Psoas muscle (tissue), 8 donors: ENCODE measurements around the gene RNF186. TPM values are rescaled to one million over a fixed set of nuclear protein-coding genes. Genes with fewer than 3 reads are reported as not detected.

ENCODE experiments used
- ATAC-seq, 4 donors: fragments of 200-7000 bp; cut with Tn5 transposase; one replicate each; pipeline ENCODE4 v1.9.1; 2020; ENCODE audit warnings: moderate library complexity in 3 of 4, mild to moderate bottlenecking in 2 of 4
- DNase-seq, 2 donors: peaks; one replicate each; pipeline ENCODE4 v3.0.0-alpha.2; 2020
- H3K27ac ChIP-seq: fragments of 200-600 bp; one replicate; pipeline ENCODE4 v1.8.0; 2022
- H3K27me3 ChIP-seq, 3 donors: fragments of 200-600 bp in 1 of 3; one replicate each; pipeline versions ENCODE4 v1.6.1 to v1.8.0; 2013 to 2022; ENCODE audit warnings: low read length in 2 of 3, mild to moderate bottlenecking in 2 of 3, moderate library complexity in 1 of 3; ENCODE audit not compliant: insufficient read depth in 3 of 3
- H3K36me3 ChIP-seq, 2 donors: fragments of 200-600 bp in 1 of 2; one replicate each; pipeline versions ENCODE4 v1.6.1 to v1.8.0; 2013 to 2022; ENCODE audit warnings: low read depth in 1 of 2, mild to moderate bottlenecking in 1 of 2, moderate library complexity in 1 of 2; ENCODE audit not compliant: insufficient read depth in 1 of 2
- H3K4me1 ChIP-seq: fragments of 200-600 bp; one replicate; pipeline ENCODE4 v1.8.0; 2022
- H3K4me3 ChIP-seq: fragments of 200-600 bp; one replicate; pipeline ENCODE4 v1.8.0; 2022; ENCODE audit warnings: mild to moderate bottlenecking
- H3K9me3 ChIP-seq: fragments of 200-600 bp; one replicate; pipeline ENCODE4 v1.8.0; 2022
- CTCF ChIP-seq: fragments of 200-600 bp; IDR thresholded peaks from one replicate; pipeline ENCODE4 v1.8.0; 2022; ENCODE audit warnings: antibody characterized with exemption
- WGBS, 3 donors: extraction: QIAGEN DNeasy Blood & Tissue Kit; methylation state at CpG; one replicate each; pipeline versions ENCODE4 v1.1.6 to v1.1.7; 2013; 5-methylcytosine and 5-hydroxymethylcytosine counted together
- intact Hi-C, 2 donors: fragments of 100-400 bp; cut with DNase I; formaldehyde crosslinking; loops; one replicate each; pipeline versions ENCODE4 v1.11.0 to v1.14.2; 2022
- polyA plus RNA-seq, 3 donors: library from polyadenylated mRNA; stranded (reverse); fragments of 200-250 nt; gene quantifications; one replicate each; pipeline ENCODE4 v1.2.3, GENCODE V29; 2013
- total RNA-seq, 4 donors: library from RNA; stranded (reverse); fragmentation: NEBNext Ultra II Directional in 2 of 4; extraction: Animal tissue kit (Norgen Biotek cat#: 25700) in 2 of 4; gene quantifications; one replicate each; pipeline versions ENCODE4 v1.2.1 to v1.2.4, GENCODE V29; 2021 to 2023
- donor health status: healthy with polysubstance abuse.
- donor health status: DM: no; HTN: no; CAD: no; lungs with moderate emphysema.
- donor health status: Bipolar disorder and iron deficiency.
- donor health status: healthy.
- donor health status: DM: yes; HTN: yes; CAD: no.
- donor health status: DM: no; HTN: no; CAD: no.
- donor health status: DM: no; HTN: no; CAD: no.
- donor health status: DM: yes; HTN: yes; CAD: no.

The RNF186 gene
- total and polyA plus RNA-seq, 7 donors, result 0.08 TPM; not detected in 6

- DNase-seq (no peak), ATAC-seq (no peak)
- no peak for TF ChIP-seq CTCF
- H3K9me3 ChIP-seq, result no peaks in the 10 kb centered on the region
- intact Hi-C loops, result no loop called here
- WGBS, 3 donors, result 79 to 84% (median 83%) methylated on average over 6 of the region's 6 CpGs
- no peak overlapping the region for H3K4me3 ChIP-seq
- H3K27ac ChIP-seq, result no peak overlapping the region
- peaks cover 0 to 26% of the 10 kb centered on the region in 2 donors for H3K36me3 ChIP-seq
- H3K4me1 ChIP-seq, result no peaks in the 10 kb centered on the region
- no peaks in the 10 kb centered on the region for H3K27me3 ChIP-seq
Observed at GRCh38 chr1:19775317-19775716, 39.8 kb downstream of the RNF186 start.

GRCh38 chr1:19774180-19774785 is 40.8 kb downstream of the RNF186 start:
- Histone ChIP-seq H3K4me1 (no peaks in the 10 kb centered on the region), H3K27me3 (no peaks in the 10 kb centered on the region), H3K27ac (no peak overlapping the region), H3K9me3 (no peaks in the 10 kb centered on the region), H3K4me3 (no peak overlapping the region), H3K36me3 (peaks cover 0 to 22% of the 10 kb centered on the region in 2 donors)
- ATAC-seq (no peak), DNase-seq (no peak)
- TF ChIP-seq CTCF, result no peak
- 78 to 82% (median 81%) methylated on average over 6 of the region's 6 CpGs for WGBS, 3 donors
- intact Hi-C loops, result no loop called here

GRCh38 chr1:19773485-19773884 is 41.6 kb downstream of the RNF186 start:
- no peak for TF ChIP-seq CTCF
- Histone ChIP-seq H3K4me3 (no peak overlapping the region), H3K9me3 (no peaks in the 10 kb centered on the region), H3K27me3 (no peaks in the 10 kb centered on the region), H3K4me1 (no peaks in the 10 kb centered on the region), H3K36me3 (peaks cover 0 to 22% of the 10 kb centered on the region in 2 donors), H3K27ac (no peak overlapping the region)
- intact Hi-C loops, result no loop called here
- WGBS, 3 donors, result 76 to 84% (median 79%) methylated on average over 4 of the region's 4 CpGs
- ATAC-seq (no peak), DNase-seq (no peak)

GRCh38 chr1:19772053-19772452 is 43.0 kb downstream of the RNF186 start:
- DNase-seq (no peak), ATAC-seq (no peak)
- WGBS, 3 donors, result 76 to 87% (median 78%) methylated on average over 9 of the region's 9 CpGs
- Histone ChIP-seq H3K9me3 (no peaks in the 10 kb centered on the region), H3K27me3 (no peaks in the 10 kb centered on the region), H3K4me3 (no peak overlapping the region), H3K4me1 (no peaks in the 10 kb centered on the region), H3K36me3 (peaks cover 0 to 22% of the 10 kb centered on the region in 2 donors), H3K27ac (no peak overlapping the region)
- intact Hi-C loops, result no loop called here
- no peak for TF ChIP-seq CTCF

GRCh38 chr1:19771350-19771749 is 43.7 kb downstream of the RNF186 start:
- no peaks in the 10 kb centered on the region for H3K9me3 ChIP-seq
- no peaks in the 10 kb centered on the region for H3K4me1 ChIP-seq
- peaks cover 0 to 22% of the 10 kb centered on the region in 2 donors for H3K36me3 ChIP-seq
- intact Hi-C loops, result no loop called here
- DNase-seq (no peak), ATAC-seq (no peak)
- no peak for TF ChIP-seq CTCF
- no peak overlapping the region for H3K4me3 ChIP-seq
- no peaks in the 10 kb centered on the region for H3K27me3 ChIP-seq
- 85 to 89% (median 87%) methylated on average over 6 of the region's 6 CpGs for WGBS, 3 donors
- no peak overlapping the region for H3K27ac ChIP-seq
